Measurements from ENCODE around the gene TSEN15.
"Not testable (repeated sequence)": the region's sequence is repeated elsewhere in the genome, so short reads cannot be mapped to it uniquely, and the experiment has no call there.

TSEN15 gene

GRCh38 chr1:184044603-184045376 lies 6.7 kb upstream of the TSEN15 start:
- TF ChIP-seq, protein P1, sequence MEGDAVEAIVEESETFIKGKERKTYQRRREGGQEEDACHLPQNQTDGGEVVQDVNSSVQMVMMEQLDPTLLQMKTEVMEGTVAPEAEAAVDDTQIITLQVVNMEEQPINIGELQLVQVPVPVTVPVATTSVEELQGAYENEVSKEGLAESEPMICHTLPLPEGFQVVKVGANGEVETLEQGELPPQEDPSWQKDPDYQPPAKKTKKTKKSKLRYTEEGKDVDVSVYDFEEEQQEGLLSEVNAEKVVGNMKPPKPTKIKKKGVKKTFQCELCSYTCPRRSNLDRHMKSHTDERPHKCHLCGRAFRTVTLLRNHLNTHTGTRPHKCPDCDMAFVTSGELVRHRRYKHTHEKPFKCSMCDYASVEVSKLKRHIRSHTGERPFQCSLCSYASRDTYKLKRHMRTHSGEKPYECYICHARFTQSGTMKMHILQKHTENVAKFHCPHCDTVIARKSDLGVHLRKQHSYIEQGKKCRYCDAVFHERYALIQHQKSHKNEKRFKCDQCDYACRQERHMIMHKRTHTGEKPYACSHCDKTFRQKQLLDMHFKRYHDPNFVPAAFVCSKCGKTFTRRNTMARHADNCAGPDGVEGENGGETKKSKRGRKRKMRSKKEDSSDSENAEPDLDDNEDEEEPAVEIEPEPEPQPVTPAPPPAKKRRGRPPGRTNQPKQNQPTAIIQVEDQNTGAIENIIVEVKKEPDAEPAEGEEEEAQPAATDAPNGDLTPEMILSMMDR (IDR thresholded peaks at IDR 0.05; ENCODE audit: low read depth, low read length) = no peak
- no peak overlapping the region for H3K4me3 ChIP-seq (ENCODE audit: low read depth, low read length)

GRCh38 chr1:184047541-184047940 lies 4.0 kb upstream of the TSEN15 start:
- H3K4me3 ChIP-seq (ENCODE audit: low read depth, low read length) = not testable (repeated sequence)

GRCh38 chr1:184048561-184049240 lies 2.8 kb upstream of the TSEN15 start:
- TF ChIP-seq, protein P1 (IDR thresholded peaks at IDR 0.05; ENCODE audit: low read depth, low read length) = no peak
- H3K4me3 ChIP-seq (ENCODE audit: low read depth, low read length) = no peak overlapping the region

DNA sequence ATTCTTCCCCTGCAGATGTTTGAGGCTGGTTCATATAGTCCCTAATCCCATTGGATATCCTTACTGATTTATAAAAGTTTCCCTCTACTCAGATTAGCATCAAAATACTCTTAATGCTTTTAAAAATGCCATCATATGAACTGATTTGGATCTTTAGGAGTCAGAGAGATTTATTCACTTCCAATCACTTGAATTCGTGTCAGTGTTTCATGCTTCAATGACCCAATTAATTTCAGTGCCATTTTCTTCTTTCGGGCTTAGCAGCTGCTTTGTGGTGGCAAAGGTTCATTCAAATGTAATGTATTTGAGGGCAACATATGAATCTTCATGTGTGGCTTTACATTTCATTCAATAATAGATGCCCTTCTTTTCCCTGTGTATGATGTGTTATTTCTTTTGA lies 2.2 kb upstream of the TSEN15 start:
- H3K4me3 ChIP-seq (ENCODE audit: low read depth, low read length) = no peak overlapping the region
- TF ChIP-seq, protein P1 (IDR thresholded peaks at IDR 0.05; ENCODE audit: low read depth, low read length) = no peak

DNA sequence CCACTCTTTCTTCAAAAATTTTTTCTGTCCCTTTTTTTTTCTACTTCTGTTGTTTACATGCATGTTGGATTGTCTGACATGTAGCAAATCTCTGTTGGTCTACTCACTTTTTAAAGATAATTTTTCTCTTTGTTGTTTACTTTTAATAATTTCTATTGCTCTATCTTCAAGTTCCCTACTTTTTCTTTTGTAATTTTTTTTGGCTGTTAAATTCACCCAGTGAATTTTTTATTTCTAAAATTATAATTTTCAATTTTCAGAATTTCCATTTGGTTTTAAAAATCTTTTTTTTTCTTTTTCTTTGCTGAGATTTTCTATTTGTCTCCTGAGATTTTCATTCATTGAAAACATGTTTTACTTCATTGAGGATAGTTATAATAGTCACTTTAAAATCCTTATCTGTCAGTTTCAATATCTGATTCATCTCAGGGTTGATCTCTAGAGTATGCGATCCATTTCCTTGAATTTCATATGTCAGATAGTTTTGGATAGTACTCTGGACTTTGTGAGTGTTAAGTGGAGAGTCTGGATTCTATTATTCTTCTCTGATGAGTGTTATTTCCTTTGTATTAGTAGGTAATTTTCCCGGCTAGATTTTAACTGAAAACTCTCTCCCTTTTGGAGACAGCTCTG lies 1.6 kb upstream of the TSEN15 start:
- H3K4me3 ChIP-seq (ENCODE audit: low read depth, low read length) = no peak overlapping the region
- TF ChIP-seq, protein P1 (IDR thresholded peaks at IDR 0.05; ENCODE audit: low read depth, low read length) = no peak

DNA sequence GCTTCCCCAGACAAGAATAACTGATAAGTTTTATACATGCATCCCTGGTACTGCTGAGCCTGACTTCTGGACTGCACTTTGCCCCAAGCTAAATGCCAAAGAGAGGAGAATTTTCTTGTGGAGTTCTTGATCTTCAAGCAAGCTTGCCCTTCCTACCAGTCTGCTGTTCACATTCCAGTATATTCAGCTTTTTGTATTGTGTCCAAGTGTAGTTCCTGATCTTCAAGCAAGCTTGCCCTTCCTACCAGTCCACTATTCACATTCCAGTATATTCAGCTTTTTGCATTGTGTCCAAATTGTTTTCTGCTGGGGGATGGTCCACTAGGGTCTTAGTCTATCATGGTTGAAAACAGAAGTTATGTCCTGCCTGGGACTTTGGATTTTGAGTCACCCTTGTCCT lies 894 bp upstream of the TSEN15 start:
- peak overlapping the region; percentile 68 for H3K4me3 ChIP-seq (ENCODE audit: low read depth, low read length)

GRCh38 chr1:184051138-184051484 lies 419 bp upstream of the TSEN15 start:
- peak overlapping the region; percentile 68 for H3K4me3 ChIP-seq (ENCODE audit: low read depth, low read length)
- TF ChIP-seq, protein P1 (IDR thresholded peaks at IDR 0.05; ENCODE audit: low read depth, low read length) = no peak

More for the DNA sequence above, 894 bp upstream of the TSEN15 start:
- TF ChIP-seq, protein P1 (IDR thresholded peaks at IDR 0.05; ENCODE audit: low read depth, low read length) = no peak
